Measurements from ENCODE around the gene TERT.

GRCh38 chr5:1336106-1336561 lies 41.3 kb upstream of the TERT start:
- TF ChIP-seq POLR2A (IDR thresholded peaks at IDR 0.05; ENCODE audit: control extremely low read depth in 1 of 2, low read depth in 2 of 2, low read length in 2 of 2) (no peak), EZH2 (IDR thresholded peaks at IDR 0.05; ENCODE audit: low read depth, low read length, severe bottlenecking) (no peak), CTCF (IDR thresholded peaks at IDR 0.05; ENCODE audit: control extremely low read depth in 1 of 3, insufficient read depth in 1 of 3, low read depth in 1 of 3, low read length in 3 of 3) (no peak), NANOG (IDR thresholded peaks at IDR 0.05; ENCODE audit: insufficient read depth, low read depth, low read length, poor library complexity, severe bottlenecking) (no peak), CEBPB (IDR thresholded peaks at IDR 0.05; ENCODE audit: low read depth, low read length) (no peak), KDM1A (IDR thresholded peaks at IDR 0.05; ENCODE audit: borderline replicate concordance, low read length) (no peak), RNF2 (IDR thresholded peaks at IDR 0.05; ENCODE audit: borderline replicate concordance, low read depth, low read length, missing control alignments, poor library complexity, severe bottlenecking) (no peak), NRF1 (IDR thresholded peaks at IDR 0.05; ENCODE audit: low read depth, low read length) (no peak), GABPA (IDR thresholded peaks at IDR 0.05; ENCODE audit: borderline replicate concordance, insufficient read depth, low read length) (no peak), HDAC2 (IDR thresholded peaks at IDR 0.05; ENCODE audit: borderline replicate concordance in 1 of 2, low read depth in 2 of 2, low read length in 2 of 2) (no peak), POLR2AphosphoS5 (IDR thresholded peaks at IDR 0.05; ENCODE audit: low read depth, low read length) (no peak)
- TF ChIP-seq, protein P1, sequence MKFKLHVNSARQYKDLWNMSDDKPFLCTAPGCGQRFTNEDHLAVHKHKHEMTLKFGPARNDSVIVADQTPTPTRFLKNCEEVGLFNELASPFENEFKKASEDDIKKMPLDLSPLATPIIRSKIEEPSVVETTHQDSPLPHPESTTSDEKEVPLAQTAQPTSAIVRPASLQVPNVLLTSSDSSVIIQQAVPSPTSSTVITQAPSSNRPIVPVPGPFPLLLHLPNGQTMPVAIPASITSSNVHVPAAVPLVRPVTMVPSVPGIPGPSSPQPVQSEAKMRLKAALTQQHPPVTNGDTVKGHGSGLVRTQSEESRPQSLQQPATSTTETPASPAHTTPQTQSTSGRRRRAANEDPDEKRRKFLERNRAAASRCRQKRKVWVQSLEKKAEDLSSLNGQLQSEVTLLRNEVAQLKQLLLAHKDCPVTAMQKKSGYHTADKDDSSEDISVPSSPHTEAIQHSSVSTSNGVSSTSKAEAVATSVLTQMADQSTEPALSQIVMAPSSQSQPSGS (IDR thresholded peaks at IDR 0.05; ENCODE audit: low read length) = no peak
